GM18519 (cell line): ENCODE data around the gene TMC3.

Experiments
- ATAC-seq: cut with Tn5 transposase; IDR thresholded peaks from one replicate; pipeline ENCODE4 v1.9.1; 2021; ENCODE audit warnings: mild to moderate bottlenecking, moderate library complexity; ENCODE audit not compliant: unreplicated experiment, low FRiP score

TMC3 gene

GRCh38 chr15:81282911-81283310 lies 91.1 kb downstream of the TMC3 start:
- no peak for ATAC-seq

GRCh38 chr15:81282606-81282895 lies 91.5 kb downstream of the TMC3 start:
- no peak for ATAC-seq

GRCh38 chr15:81281766-81282605 lies 92.0 kb downstream of the TMC3 start:
- ATAC-seq: no peak

DNA sequence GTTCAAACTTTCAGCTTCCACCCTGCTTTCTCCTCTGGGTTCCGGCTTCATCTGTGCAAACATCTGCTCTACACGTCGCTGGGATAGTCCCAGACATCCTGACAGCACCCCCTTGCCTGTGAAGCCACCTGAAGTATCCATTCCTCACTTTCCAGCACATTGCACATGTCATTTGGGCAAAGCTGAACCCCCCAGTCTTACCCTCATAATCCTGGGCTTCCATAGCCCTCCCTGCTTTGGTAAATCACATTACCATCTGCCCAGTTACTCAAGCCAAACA lies 92.6 kb downstream of the TMC3 start:
- ATAC-seq: no peak
